Sigmoid colon (tissue), 7 donors: ENCODE results near the gene CTNNBL1. TPM values are rescaled to one million over a fixed set of nuclear protein-coding genes. Genes with fewer than 3 reads are reported as not detected.

Source experiments
- DNase-seq: peaks from one replicate; pipeline ENCODE4 v3.0.0-alpha.2; 2019
- H3K27ac ChIP-seq, 4 donors: fragments of 200-600 bp; sonication (generic); one replicate each; pipeline ENCODE4 v1.5.1; 2016 to 2019; ENCODE audit warnings: mild to moderate bottlenecking in 1 of 4
- H3K27me3 ChIP-seq, 3 donors: fragments of 200-600 bp; sonication (generic); one replicate each; pipeline ENCODE4 v1.5.1; 2019; ENCODE audit warnings: mild to moderate bottlenecking in 1 of 3
- H3K36me3 ChIP-seq, 4 donors: fragments of 200-600 bp; sonication (generic); one replicate each; pipeline ENCODE4 v1.5.1; 2016 to 2019
- H3K4me1 ChIP-seq, 4 donors: fragments of 200-600 bp; sonication (generic); one replicate each; pipeline ENCODE4 v1.5.1; 2017 to 2019
- H3K4me3 ChIP-seq, 4 donors: fragments of 200-600 bp; sonication (generic); one replicate each; pipeline ENCODE4 v1.5.1; 2017 to 2019; ENCODE audit warnings: mild to moderate bottlenecking in 2 of 4, moderate library complexity in 1 of 4
- H3K9me3 ChIP-seq, 4 donors: fragments of 200-600 bp in 3 of 4; sonication (generic) in 3 of 4; one replicate each; pipeline versions ENCODE4 v1.5.1 to v1.6.1; 2013 to 2019
- CTCF ChIP-seq, 4 experiments: fragments of 450-650 bp in 3 of 4; fragments of 200-600 bp in 1 of 4; IDR thresholded peaks; one replicate each; pipeline ENCODE4 v1.5.1; 2016 to 2019; ENCODE audit warnings: antibody characterized with exemption in 4 of 4, mild to moderate bottlenecking in 3 of 4, moderate library complexity in 2 of 4
- EP300 ChIP-seq, 4 donors: sonication (generic); formaldehyde crosslinking; IDR thresholded peaks; one replicate each; pipeline ENCODE4 v1.6.1; 2017; ENCODE audit warnings: antibody characterized with exemption in 4 of 4
- POLR2A ChIP-seq, 2 donors: fragments of 450-650 bp; IDR thresholded peaks; one replicate each; pipeline ENCODE4 v1.6.1; 2016; ENCODE audit warnings: antibody characterized with exemption in 2 of 2, mild to moderate bottlenecking in 2 of 2, moderate library complexity in 2 of 2
- POLR2AphosphoS5 ChIP-seq, 4 donors: sonication (generic); formaldehyde crosslinking; IDR thresholded peaks; one replicate each; pipeline ENCODE4 v1.6.1; 2017; ENCODE audit warnings: antibody characterized with exemption in 4 of 4
- WGBS, 2 donors: extraction: QIAGEN DNeasy Blood & Tissue Kit; methylation state at CpG; one replicate each; pipeline ENCODE4 v1.1.7; 2013; 5-methylcytosine and 5-hydroxymethylcytosine counted together
- intact Hi-C: fragments of 100-400 bp; cut with DNase I; formaldehyde crosslinking; loops from one replicate; pipeline ENCODE4 v1.15.1; 2023
- polyA plus RNA-seq, 3 donors: library from polyadenylated mRNA; stranded (reverse); fragments of 200-250 nt; gene quantifications; one replicate each; pipeline ENCODE4 v1.2.3, GENCODE V29; 2013
- total RNA-seq, 4 donors: library from RNA; depleted of rRNA; stranded (reverse); fragments of >200 nt; gene quantifications; one replicate each; pipeline ENCODE4 v1.1.0, GENCODE V29; 2016
- donor health status: healthy with polysubstance abuse.
- donor health status: Bipolar disorder and iron deficiency.
- donor health status: healthy.

Gene CTNNBL1
- total and polyA plus RNA-seq, 7 donors, result 27.3 to 47.9 (median 34.8) TPM

GRCh38 chr20:37777012-37777950 lies 83.5 kb downstream of the CTNNBL1 start:
- H3K4me1 ChIP-seq, result no peaks in the 10 kb centered on the region
- no peaks in the 10 kb centered on the region for H3K9me3 ChIP-seq
- H3K27ac ChIP-seq, result no peak overlapping the region
- H3K36me3 ChIP-seq, result peaks cover 0 to 21% (median 3%) of the 10 kb centered on the region in 4 donors
- no peak overlapping the region for H3K4me3 ChIP-seq
- DNase-seq, result no peak
- intact Hi-C loops, result no loop called here
- WGBS, 2 donors, result 81 to 88% methylated on average over 8 of the region's 8 CpGs
- no peak for TF ChIP-seq POLR2A (IDR thresholded peaks at IDR 0.05)
- no peak for TF ChIP-seq POLR2AphosphoS5 (IDR thresholded peaks at IDR 0.05)
- TF ChIP-seq CTCF (IDR thresholded peaks at IDR 0.05), result no peak
- TF ChIP-seq EP300 (IDR thresholded peaks at IDR 0.05), result no peak
- no peaks in the 10 kb centered on the region for H3K27me3 ChIP-seq

- DNase-seq, result no peak
- no peak for TF ChIP-seq CTCF (IDR thresholded peaks at IDR 0.05)
- no peak for TF ChIP-seq POLR2A (IDR thresholded peaks at IDR 0.05)
- no peak for TF ChIP-seq POLR2AphosphoS5 (IDR thresholded peaks at IDR 0.05)
- no peak for TF ChIP-seq EP300 (IDR thresholded peaks at IDR 0.05)
Observed at GRCh38 chr20:37777988-37778659, 84.3 kb downstream of the CTNNBL1 start.

GRCh38 chr20:37781626-37782025 lies 87.8 kb downstream of the CTNNBL1 start:
- 88 to 91% methylated on average over 1 of the region's 1 CpG for WGBS, 2 donors
- intact Hi-C loops, result no loop called here
- no peak overlapping the region for H3K27ac ChIP-seq
- TF ChIP-seq CTCF (IDR thresholded peaks at IDR 0.05), result no peak
- TF ChIP-seq POLR2AphosphoS5 (IDR thresholded peaks at IDR 0.05), result no peak
- no peak for TF ChIP-seq POLR2A (IDR thresholded peaks at IDR 0.05)
- TF ChIP-seq EP300 (IDR thresholded peaks at IDR 0.05), result no peak
- H3K4me3 ChIP-seq, result no peak overlapping the region
- H3K4me1 ChIP-seq, result no peaks in the 10 kb centered on the region
- peaks cover 0 to 24% (median 3%) of the 10 kb centered on the region in 4 donors for H3K36me3 ChIP-seq
- no peaks in the 10 kb centered on the region for H3K27me3 ChIP-seq
- no peak for DNase-seq
- no peaks in the 10 kb centered on the region for H3K9me3 ChIP-seq

More at GRCh38 chr20:37777988-37778659, 84.3 kb downstream of the CTNNBL1 start:
- Histone ChIP-seq H3K27me3 (no peaks in the 10 kb centered on the region), H3K27ac (no peak overlapping the region), H3K4me1 (no peaks in the 10 kb centered on the region), H3K36me3 (peaks cover 0 to 24% (median 3%) of the 10 kb centered on the region in 4 donors), H3K9me3 (no peaks in the 10 kb centered on the region), H3K4me3 (no peak overlapping the region)
- intact Hi-C loops, result no loop called here

- intact Hi-C loops, result no loop called here
- TF ChIP-seq POLR2AphosphoS5 (IDR thresholded peaks at IDR 0.05) (no peak), EP300 (IDR thresholded peaks at IDR 0.05) (no peak), POLR2A (IDR thresholded peaks at IDR 0.05) (no peak), CTCF (IDR thresholded peaks at IDR 0.05) (no peak)
Observed at GRCh38 chr20:37786043-37786442, 92.2 kb downstream of the CTNNBL1 start.

More at GRCh38 chr20:37786043-37786442, 92.2 kb downstream of the CTNNBL1 start:
- Histone ChIP-seq H3K36me3 (peaks cover 4 to 43% (median 12%) of the 10 kb centered on the region in 4 donors), H3K4me3 (no peak overlapping the region), H3K27me3 (no peaks in the 10 kb centered on the region), H3K27ac (no peak overlapping the region), H3K9me3 (no peaks in the 10 kb centered on the region), H3K4me1 (no peaks in the 10 kb centered on the region)
- 86 to 92% methylated on average over 1 of the region's 1 CpG for WGBS, 2 donors
- DNase-seq, result no peak
